Measurements from ENCODE around the gene APBB2.

- TF ChIP-seq, protein P1, sequence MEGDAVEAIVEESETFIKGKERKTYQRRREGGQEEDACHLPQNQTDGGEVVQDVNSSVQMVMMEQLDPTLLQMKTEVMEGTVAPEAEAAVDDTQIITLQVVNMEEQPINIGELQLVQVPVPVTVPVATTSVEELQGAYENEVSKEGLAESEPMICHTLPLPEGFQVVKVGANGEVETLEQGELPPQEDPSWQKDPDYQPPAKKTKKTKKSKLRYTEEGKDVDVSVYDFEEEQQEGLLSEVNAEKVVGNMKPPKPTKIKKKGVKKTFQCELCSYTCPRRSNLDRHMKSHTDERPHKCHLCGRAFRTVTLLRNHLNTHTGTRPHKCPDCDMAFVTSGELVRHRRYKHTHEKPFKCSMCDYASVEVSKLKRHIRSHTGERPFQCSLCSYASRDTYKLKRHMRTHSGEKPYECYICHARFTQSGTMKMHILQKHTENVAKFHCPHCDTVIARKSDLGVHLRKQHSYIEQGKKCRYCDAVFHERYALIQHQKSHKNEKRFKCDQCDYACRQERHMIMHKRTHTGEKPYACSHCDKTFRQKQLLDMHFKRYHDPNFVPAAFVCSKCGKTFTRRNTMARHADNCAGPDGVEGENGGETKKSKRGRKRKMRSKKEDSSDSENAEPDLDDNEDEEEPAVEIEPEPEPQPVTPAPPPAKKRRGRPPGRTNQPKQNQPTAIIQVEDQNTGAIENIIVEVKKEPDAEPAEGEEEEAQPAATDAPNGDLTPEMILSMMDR (conservative IDR thresholded peaks at IDR 0.05) = no peak
- no peak for TF ChIP-seq ZFX (IDR thresholded peaks at IDR 0.05)
Observed at GRCh38 chr4:40952217-40952616, 262.1 kb downstream of the APBB2 start.
